HG02884 (cell line): Measurements from ENCODE around the gene RYR1.
"Not testable (repeated sequence)": the region's sequence is repeated elsewhere in the genome, so short reads cannot be mapped to it uniquely, and the experiment has no call there.

Experiments used
- ATAC-seq: cut with Tn5 transposase; IDR thresholded peaks from one replicate; pipeline ENCODE4 v1.9.1; 2021; ENCODE audit warnings: mild to moderate bottlenecking, moderate library complexity; ENCODE audit not compliant: unreplicated experiment

Gene RYR1

GRCh38 chr19:38488096-38488495 lies 54.6 kb downstream of the RYR1 start:
- no peak for ATAC-seq

DNA sequence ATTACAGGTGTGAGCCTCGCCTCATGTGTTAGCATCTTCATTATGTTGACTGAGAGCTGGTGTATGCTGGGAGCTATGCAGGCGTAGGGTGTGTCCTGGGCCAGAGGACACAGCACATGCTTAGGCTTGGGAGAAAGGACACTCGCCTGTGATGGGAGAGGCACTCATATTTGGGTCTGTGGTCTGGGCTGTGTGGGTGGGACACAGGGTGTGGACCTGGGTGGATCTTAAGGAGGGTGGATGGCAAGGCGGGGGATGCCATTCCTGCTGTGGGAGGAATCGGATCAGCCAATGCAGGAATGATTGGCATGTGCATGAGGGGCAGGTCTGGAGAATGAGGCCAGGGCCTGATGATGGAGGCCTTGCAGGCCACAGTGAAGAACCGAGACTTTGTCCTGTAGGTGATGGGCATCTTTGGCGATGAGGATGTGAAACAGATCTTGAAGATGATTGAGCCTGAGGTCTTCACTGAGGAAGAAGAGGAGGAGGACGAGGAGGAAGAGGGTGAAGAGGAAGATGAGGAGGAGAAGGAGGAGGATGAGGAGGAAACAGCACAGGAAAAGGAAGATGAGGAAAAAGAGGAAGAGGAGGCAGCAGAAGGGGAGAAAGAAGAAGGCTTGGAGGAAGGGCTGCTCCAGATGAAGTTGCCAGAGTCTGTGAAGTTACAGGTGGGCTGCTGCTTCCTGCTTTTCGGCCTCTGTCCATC lies 55.4 kb downstream of the RYR1 start:
- no peak for ATAC-seq

DNA sequence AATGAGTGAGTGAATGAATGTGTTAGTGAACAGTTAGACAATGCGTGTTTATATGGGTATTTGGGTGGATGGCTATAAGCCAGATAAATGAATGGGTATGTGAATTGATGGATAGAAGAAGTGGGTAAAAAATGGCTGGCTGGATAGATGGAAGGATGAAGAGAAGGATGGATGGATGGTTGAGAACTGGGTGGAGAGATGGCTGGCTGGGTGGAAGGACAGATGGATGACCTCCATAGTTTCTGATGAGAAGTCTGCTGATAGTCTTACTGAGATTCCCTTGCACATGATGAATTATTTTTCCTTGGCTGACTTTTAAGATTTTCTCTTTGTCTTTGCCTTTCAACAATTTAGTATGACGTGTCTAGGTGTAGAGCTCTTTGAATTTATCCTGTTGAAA lies 57.4 kb downstream of the RYR1 start:
- no peak for ATAC-seq

DNA sequence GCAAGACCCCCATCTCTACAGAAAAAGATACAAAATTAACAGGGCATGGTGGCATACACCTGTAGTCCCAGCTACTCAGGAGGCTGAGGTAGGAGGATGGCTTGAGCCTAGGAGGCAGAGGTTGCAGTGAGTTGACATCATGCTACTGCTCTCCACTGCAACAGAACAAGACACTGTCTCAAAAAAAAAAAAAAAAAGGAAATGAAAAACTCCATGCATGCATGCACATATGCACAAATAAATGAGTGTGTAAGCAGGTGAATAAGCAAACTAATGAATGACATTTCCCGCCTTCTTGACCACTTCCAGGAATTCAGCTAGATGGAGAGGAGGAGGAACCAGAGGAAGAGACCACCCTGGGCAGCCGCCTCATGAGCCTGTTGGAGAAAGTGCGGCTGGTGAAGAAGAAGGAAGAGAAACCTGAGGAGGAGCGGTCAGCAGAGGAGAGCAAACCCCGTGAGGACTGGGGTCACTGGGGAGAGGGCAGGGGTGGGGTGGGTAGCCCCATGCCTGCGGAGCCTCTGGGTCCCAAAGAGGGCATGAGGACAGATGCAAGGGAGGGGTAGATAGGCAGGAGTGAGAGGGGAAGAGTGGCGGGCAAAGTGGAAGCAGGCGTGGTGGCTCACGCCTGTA lies 58.8 kb downstream of the RYR1 start:
- no peak for ATAC-seq

DNA sequence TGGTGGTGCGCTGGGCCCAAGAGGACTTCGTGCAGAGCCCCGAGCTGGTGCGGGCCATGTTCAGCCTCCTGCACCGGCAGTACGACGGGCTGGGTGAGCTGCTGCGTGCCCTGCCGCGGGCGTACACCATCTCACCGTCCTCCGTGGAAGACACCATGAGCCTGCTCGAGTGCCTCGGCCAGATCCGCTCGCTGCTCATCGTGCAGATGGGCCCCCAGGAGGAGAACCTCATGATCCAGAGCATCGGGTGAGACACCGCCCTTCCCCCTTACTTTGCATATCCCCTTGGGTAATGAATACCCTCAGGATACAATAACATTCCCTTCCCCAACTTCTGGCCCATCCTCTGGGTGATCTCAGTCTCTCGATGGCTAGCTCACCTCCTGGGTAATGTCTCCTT lies 60.9 kb downstream of the RYR1 start:
- ATAC-seq = no peak

DNA sequence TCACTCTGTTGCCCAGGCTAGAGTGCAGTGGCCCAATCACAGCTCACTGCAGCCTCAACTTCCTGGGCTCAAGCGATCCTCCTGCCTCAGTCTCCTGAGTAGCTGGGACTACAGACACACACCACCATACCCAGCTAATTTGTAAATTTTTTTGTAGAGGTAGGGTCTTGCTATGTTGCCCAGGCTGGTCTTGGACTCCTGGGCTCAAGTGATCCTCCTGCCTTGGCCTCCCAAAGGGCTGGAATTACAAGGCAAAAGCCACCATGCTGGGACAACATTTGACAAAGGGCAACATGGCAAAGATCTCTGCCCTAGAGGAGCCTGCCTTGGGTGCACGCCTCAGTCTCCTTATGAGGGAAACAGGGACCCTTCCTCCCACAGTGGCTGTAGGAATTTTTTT lies 61.9 kb downstream of the RYR1 start:
- not testable (repeated sequence) for ATAC-seq

DNA sequence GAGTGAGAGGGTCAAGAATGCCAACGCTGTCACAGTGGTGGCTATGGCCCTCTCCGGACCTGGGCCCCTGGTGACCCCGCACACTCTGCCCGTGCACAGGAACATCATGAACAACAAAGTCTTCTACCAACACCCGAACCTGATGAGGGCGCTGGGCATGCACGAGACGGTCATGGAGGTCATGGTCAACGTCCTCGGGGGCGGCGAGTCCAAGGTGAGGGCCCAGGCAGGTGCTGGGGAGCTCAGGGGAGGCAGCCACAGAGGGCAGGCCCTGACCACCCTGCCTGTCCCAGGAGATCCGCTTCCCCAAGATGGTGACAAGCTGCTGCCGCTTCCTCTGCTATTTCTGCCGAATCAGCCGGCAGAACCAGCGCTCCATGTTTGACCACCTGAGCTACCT lies 62.6 kb downstream of the RYR1 start:
- ATAC-seq = no peak

DNA sequence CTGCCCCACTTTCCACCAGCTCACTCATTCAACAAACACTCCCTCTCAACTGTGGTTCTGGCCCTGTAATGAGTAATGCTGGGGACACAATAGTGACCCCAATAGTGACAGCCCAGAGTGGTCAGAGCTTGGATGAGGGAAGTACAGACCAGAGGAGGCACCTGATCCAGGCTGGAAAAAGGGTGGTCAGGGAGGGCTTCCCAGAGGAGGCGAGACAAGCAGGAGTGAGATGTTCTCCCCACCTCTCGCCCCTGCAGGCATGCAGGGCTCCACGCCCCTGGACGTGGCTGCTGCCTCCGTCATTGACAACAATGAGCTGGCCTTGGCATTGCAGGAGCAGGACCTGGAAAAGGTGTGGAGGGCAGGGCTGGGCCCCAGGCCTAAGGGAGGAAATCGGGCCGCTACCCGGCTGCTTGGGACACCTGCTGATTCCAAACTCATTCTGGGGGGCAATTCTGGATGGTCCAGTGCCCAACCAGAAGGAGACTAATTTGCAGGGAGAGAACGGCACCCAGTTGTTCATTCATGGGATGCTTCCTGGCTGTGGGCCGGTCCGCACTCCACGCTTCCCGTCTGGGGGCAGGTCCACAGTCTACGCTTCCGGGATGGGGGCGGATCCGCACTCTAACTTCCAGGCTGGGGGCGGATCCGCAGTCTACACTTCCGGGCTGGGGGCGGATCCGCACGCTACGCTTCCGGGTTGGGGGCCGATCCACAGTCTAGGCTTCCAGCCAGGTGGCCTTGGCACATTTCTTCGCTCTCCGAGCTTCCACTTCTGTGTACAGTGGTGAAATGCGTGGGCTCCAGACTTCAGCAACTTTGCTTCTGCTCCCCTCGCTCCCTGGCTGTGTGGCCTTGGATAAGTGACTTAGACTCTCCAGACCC lies 63.4 kb downstream of the RYR1 start:
- no peak for ATAC-seq

DNA sequence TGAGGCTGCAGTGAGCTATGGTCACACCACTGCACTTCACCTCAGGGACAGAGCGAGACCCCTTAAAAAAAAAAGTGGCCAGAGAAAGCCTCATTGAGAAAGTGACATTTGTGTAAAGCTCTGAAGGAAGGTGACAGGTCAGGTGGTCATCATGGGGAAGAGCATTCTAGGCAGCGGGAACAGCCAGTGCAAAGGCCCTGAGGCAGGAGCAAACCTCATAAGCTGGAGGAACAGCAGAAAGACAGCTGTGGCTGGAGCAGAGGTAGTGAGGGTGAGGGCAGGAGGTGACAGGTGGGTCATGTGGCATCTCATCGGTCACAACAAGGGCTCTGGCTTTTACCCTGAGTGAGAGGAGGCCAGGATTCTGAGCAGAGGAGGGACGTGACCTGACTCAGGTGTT lies 64.4 kb downstream of the RYR1 start:
- no peak for ATAC-seq

GRCh38 chr19:38499532-38499931 lies 66.0 kb downstream of the RYR1 start:
- no peak for ATAC-seq

- ATAC-seq = no peak
Observed at GRCh38 chr19:38500450-38500849, 67.0 kb downstream of the RYR1 start.

DNA sequence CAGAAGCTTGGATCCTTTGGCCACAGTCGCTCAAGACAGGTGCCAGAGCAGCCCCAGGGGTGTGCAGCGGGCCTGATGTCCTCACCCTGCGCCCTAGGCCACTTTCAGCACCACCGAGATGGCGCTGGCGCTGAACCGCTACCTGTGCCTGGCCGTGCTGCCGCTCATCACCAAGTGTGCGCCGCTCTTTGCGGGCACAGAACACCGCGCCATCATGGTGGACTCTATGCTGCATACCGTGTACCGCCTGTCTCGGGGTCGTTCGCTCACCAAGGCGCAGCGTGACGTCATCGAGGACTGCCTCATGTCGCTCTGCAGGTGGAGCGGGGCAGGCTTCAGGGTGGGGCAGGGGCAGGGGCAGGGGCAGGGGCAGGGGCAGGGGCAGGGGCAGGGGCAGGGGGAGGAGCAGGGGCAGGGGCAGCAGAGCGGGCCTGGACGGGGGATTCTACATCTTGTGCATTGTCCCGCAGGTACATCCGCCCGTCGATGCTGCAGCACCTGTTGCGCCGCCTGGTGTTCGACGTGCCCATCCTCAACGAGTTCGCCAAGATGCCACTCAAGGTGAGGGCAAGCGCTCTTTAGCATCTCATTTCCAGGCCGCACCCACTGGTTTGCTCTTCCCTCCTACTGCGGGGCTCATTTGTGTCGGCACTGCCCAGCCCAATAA lies 69.1 kb downstream of the RYR1 start:
- no peak for ATAC-seq

DNA sequence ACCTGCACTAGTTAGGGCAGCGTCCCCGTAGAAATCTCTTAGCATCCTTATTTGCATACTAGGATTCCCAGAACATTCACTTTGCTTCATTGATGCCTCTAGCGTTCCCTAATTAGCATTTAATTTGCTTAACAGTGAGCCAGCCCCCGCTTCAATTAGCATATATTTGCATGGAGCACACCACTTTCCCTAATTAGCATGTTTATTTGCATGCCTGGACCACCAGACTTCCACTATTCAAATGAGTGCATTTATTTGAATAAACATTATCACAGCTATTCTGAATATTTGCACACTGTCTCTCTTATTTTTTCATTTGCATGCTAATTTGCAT lies 69.6 kb downstream of the RYR1 start:
- ATAC-seq = no peak

DNA sequence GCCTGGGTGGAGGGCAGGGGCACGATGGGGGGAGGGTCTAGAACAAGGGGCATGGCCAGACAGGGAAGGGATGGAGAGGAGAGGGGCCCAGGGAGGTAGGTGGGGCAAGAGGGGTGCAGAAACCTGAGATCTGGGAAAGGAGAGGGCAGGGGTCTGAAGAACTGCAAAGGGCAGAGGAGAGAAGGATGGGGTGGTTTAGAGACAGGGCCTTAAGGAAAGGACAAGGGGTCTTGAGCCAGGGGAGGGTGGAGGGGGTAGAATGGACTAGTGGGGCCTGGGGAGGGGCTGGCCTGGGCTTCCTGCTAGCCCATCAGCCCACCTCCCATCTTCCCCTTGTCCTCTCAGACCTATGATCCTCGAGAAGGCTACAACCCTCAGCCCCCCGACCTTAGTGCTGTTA lies 72.5 kb downstream of the RYR1 start:
- ATAC-seq = no peak

DNA sequence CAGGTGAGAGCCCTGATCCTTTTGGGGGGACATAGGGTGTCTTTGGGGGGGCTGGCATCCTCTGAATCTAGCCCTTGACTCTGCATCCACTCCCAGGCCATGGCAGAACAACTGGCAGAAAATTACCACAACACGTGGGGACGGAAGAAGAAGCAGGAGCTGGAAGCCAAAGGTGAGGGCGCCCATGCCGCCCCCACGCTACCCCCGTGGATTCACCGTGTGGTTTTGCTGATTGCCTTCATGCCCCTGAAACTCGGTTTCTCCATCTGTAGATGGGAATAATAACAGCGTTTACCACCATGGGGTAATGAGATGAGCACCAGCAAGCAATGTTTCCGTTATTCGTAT lies 72.9 kb downstream of the RYR1 start:
- ATAC-seq = no peak

- ATAC-seq = no peak
Observed at GRCh38 chr19:38506723-38507550, 73.4 kb downstream of the RYR1 start.

GRCh38 chr19:38507551-38508127 lies 74.1 kb downstream of the RYR1 start:
- ATAC-seq = no peak

DNA sequence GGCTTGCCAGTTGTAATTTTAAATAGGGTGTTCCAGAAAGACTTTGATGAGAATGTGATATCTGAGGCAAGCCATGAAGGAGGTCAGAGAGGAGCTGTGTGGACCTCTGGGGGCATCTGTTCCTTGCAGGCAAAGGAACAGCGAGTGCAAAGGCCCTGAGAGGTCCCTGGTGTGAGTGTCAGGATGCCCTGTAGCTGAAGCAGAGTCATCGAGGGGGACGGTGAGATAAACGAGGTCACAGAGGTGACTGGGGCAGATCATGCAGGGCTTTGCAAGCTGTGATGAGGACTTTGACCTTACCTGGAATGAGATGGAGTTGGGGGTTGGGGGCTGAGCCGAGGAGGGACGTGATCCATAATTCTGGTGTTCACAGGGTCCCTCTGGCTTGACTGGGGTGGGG lies 75.0 kb downstream of the RYR1 start:
- no peak for ATAC-seq

GRCh38 chr19:38509027-38509426 lies 75.5 kb downstream of the RYR1 start:
- ATAC-seq = no peak

DNA sequence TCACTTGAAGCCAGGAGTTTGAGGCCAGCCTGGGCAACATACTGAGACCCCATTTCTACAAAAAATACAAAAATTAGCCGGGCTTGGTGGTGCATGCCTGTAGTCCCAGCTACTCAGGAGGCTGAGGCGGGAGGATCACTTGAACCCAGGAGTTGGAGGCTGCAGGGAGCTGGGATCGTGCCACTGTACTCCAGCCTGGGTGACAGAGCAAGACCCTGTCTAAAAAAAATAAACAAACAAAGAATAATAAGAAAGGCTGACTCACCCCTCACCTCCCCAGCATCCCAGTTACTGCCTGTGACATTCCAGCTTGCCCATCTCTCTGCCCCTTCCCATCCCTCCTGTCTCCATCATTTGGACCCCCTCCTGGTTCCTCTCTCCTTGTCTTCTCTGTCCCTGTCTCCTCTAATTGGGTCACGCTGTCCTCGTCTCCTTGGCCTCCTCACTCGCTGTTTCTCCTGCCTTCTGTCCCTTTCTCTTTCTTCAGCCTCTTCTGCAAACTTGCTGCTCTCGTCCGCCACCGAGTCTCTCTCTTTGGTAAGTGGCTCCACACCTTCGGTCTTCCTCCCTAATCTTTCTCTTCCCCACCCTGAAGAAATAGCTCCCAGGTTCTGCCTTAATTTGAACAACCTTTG lies 77.7 kb downstream of the RYR1 start:
- ATAC-seq = no peak
